Spleen (tissue), 11 donors: ENCODE data around the gene IFNA1. TPM values are rescaled to one million over a fixed set of nuclear protein-coding genes. Genes with fewer than 3 reads are reported as not detected.
A peak's percentile ranks its signal among the peaks of the same experiment; 100 is the strongest.
"Not testable (repeated sequence)": the region's sequence is repeated elsewhere in the genome, so short reads cannot be mapped to it uniquely, and the experiment has no call there.

Experiments used
- DNase-seq: peaks from one replicate; pipeline ENCODE4 v3.0.0-alpha.2; 2020
- H3K27ac ChIP-seq, 8 donors: fragments of 200-600 bp; sonication (generic) in 7 of 8; 1 replicate in 4 of 8; 2 replicates in 4 of 8; pipeline versions ENCODE4 v1.5.0 to v1.8.0; 2016 to 2021; ENCODE audit warnings: inconsistent platforms in 4 of 8, mild to moderate bottlenecking in 4 of 8, moderate library complexity in 1 of 8
- H3K27me3 ChIP-seq, 7 donors: fragments of 200-600 bp; sonication (generic) in 6 of 7; replicated peaks in 1 of 7; 1 replicate in 4 of 7; 2 replicates in 3 of 7; pipeline versions ENCODE4 v1.5.0 to v1.8.0; 2016 to 2021; ENCODE audit warnings: inconsistent platforms in 3 of 7, mild to moderate bottlenecking in 1 of 7
- H3K36me3 ChIP-seq, 6 donors: fragments of 200-600 bp; sonication (generic) in 5 of 6; 1 replicate in 4 of 6; 2 replicates in 2 of 6; pipeline versions ENCODE4 v1.5.0 to v1.8.0; 2016 to 2021; ENCODE audit warnings: inconsistent platforms in 2 of 6
- H3K4me1 ChIP-seq, 6 donors: fragments of 200-600 bp; sonication (generic) in 5 of 6; 1 replicate in 3 of 6; 2 replicates in 3 of 6; pipeline versions ENCODE4 v1.5.0 to v1.8.0; 2016 to 2021; ENCODE audit warnings: inconsistent platforms in 3 of 6
- H3K4me3 ChIP-seq, 8 donors: fragments of 200-600 bp; sonication (generic) in 7 of 8; 1 replicate in 4 of 8; 2 replicates in 4 of 8; pipeline versions ENCODE4 v1.5.0 to v1.8.0; 2016 to 2021; ENCODE audit warnings: inconsistent platforms in 4 of 8, mild to moderate bottlenecking in 4 of 8, moderate library complexity in 2 of 8
- H3K9me3 ChIP-seq, 8 donors: fragments of 200-600 bp; sonication (generic) in 7 of 8; 1 replicate in 4 of 8; 2 replicates in 4 of 8; pipeline versions ENCODE4 v1.5.0 to v1.8.0; 2016 to 2021; ENCODE audit warnings: inconsistent platforms in 4 of 8
- CTCF ChIP-seq, 11 experiments: fragments of 200-600 bp in 7 of 11; fragments of 450-650 bp in 4 of 11; sonication (generic) in 4 of 11; IDR thresholded peaks in 8 of 11; conservative IDR thresholded peaks in 3 of 11; 1 replicate in 7 of 11; 2 replicates in 4 of 11; pipeline versions ENCODE4 v1.4.0 to v1.8.0; 2016 to 2021; ENCODE audit warnings: antibody characterized with exemption in 11 of 11, inconsistent platforms in 4 of 11, mild to moderate bottlenecking in 1 of 11
- POLR2A ChIP-seq, 3 donors: fragments of 450-650 bp; IDR thresholded peaks; one replicate each; pipeline ENCODE4 v1.5.1; 2017; ENCODE audit warnings: antibody characterized with exemption in 3 of 3, mild to moderate bottlenecking in 1 of 3
- POLR2AphosphoS5 ChIP-seq, 3 donors: sonication (generic); formaldehyde crosslinking; IDR thresholded peaks; one replicate each; pipeline ENCODE4 v1.5.1; 2017; ENCODE audit warnings: antibody characterized with exemption in 3 of 3
- WGBS, 5 donors: extraction: QIAGEN DNeasy Blood & Tissue Kit in 3 of 5; methylation state at CpG; one replicate each; pipeline versions ENCODE4 v1.1.5 to v1.1.7; 2013 to 2018; 5-methylcytosine and 5-hydroxymethylcytosine counted together
- intact Hi-C: fragments of 100-400 bp; cut with DNase I; formaldehyde crosslinking; loops from one replicate; pipeline ENCODE4 v1.15.0; 2023; ENCODE audit warnings: low total_unique reads
- polyA plus RNA-seq, 3 donors: library from polyadenylated mRNA; stranded (reverse); fragments of 200-250 nt; gene quantifications; one replicate each; pipeline ENCODE4 v1.2.1, GENCODE V29; 2013
- total RNA-seq, 7 donors: library from RNA; depleted of rRNA in 3 of 7; stranded (reverse); fragments of >200 nt in 3 of 7; fragmentation: NEBNext Ultra II Directional in 4 of 7; extraction: Animal tissue kit (Norgen Biotek cat#: 25700) in 4 of 7; gene quantifications; one replicate each; pipeline versions ENCODE4 v1.1.0 to v1.2.1, GENCODE V29; 2016 to 2021
- donor health status: healthy with polysubstance abuse.
- donor health status: DM: no; HTN: no; CAD: no; lungs with moderate emphysema.
- donor health status: DM: no; HTN: no; CAD: no.
- donor health status: Bipolar disorder and iron deficiency.
- donor health status: healthy.
- donor health status: DM: no; HTN: no; CAD: no.
- donor health status: DM: yes; HTN: yes; CAD: no.

Gene IFNA1
- total and polyA plus RNA-seq, 10 donors = not detected

- peaks cover 0 to 48% (median 0%) of the 10 kb centered on the region in 7 donors for H3K27me3 ChIP-seq
- H3K9me3 ChIP-seq = no peaks in the 10 kb centered on the region
- H3K4me1 ChIP-seq = peaks cover 3 to 30% (median 13%) of the 10 kb centered on the region in 6 donors
- 15 to 38% (median 32%) methylated on average over 2 of the region's 2 CpGs for WGBS, 5 donors
- no peaks in the 10 kb centered on the region for H3K36me3 ChIP-seq
- no peak overlapping the region for H3K27ac ChIP-seq
- no peak overlapping the region for H3K4me3 ChIP-seq
- intact Hi-C loops = no loop called here
- DNase-seq = no peak
- TF ChIP-seq CTCF (IDR thresholded peaks at IDR 0.05 in 8 of 11, conservative IDR thresholded peaks at IDR 0.05 in 3 of 11) = no peak
- TF ChIP-seq POLR2AphosphoS5 (IDR thresholded peaks at IDR 0.05) = no peak
- TF ChIP-seq POLR2A (IDR thresholded peaks at IDR 0.05) = no peak
Measured at GRCh38 chr9:21432672-21433425, 7.4 kb upstream of the IFNA1 start.

GRCh38 chr9:21434202-21435014 is 5.8 kb upstream of the IFNA1 start:
- Histone ChIP-seq H3K27me3 (peaks cover 0 to 40% (median 0%) of the 10 kb centered on the region in 7 donors), H3K27ac (no peak overlapping the region), H3K9me3 (no peaks in the 10 kb centered on the region), H3K4me3 (no peak overlapping the region), H3K36me3 (no peaks in the 10 kb centered on the region), H3K4me1 (peaks cover 0 to 17% (median 9%) of the 10 kb centered on the region in 6 donors)
- no peak for TF ChIP-seq POLR2AphosphoS5 (IDR thresholded peaks at IDR 0.05)
- peak in 8 of 11 experiments; percentile 26 to 62 (median 50) for TF ChIP-seq CTCF (IDR thresholded peaks at IDR 0.05 in 8 of 11, conservative IDR thresholded peaks at IDR 0.05 in 3 of 11)
- DNase-seq = no peak
- intact Hi-C loops = no loop called here
- WGBS, 5 donors = 56 to 67% (median 62%) methylated on average over 9 of the region's 9 CpGs

- WGBS, 5 donors = 67 to 90% (median 79%) methylated on average over 7 of the region's 7 CpGs
- intact Hi-C loops, DNase-seq: not testable (repeated sequence)
Measured at GRCh38 chr9:21435015-21435383, 5.2 kb upstream of the IFNA1 start.

GRCh38 chr9:21443849-21444625 is 3.8 kb downstream of the IFNA1 start:
- H3K9me3 ChIP-seq = no peaks in the 10 kb centered on the region
- H3K27me3 ChIP-seq = peaks cover 0 to 10% (median 0%) of the 10 kb centered on the region in 7 donors
- H3K36me3 ChIP-seq = no peaks in the 10 kb centered on the region
- H3K4me3 ChIP-seq = no peak overlapping the region
- WGBS, 5 donors = 51 to 60% (median 53%) methylated on average over 4 of the region's 4 CpGs
- H3K4me1 ChIP-seq = peaks cover 3 to 16% (median 12%) of the 10 kb centered on the region in 6 donors
- TF ChIP-seq POLR2A (IDR thresholded peaks at IDR 0.05) = no peak
- TF ChIP-seq POLR2AphosphoS5 (IDR thresholded peaks at IDR 0.05) = peak in 1 of 3 donors; percentile 51
- DNase-seq = no peak
- intact Hi-C loops = no loop called here
- H3K27ac ChIP-seq = peak overlapping the region in 4 of 8 donors; percentile 22 to 44 (median 37)

More at GRCh38 chr9:21435015-21435383, 5.2 kb upstream of the IFNA1 start:
- H3K27me3 ChIP-seq = peaks cover 0 to 36% (median 0%) of the 10 kb centered on the region in 7 donors
- not testable (repeated sequence) for H3K9me3 ChIP-seq, H3K4me3 ChIP-seq, H3K27ac ChIP-seq, H3K36me3 ChIP-seq
- H3K4me1 ChIP-seq = peaks cover 0 to 12% (median 9%) of the 10 kb centered on the region in 6 donors

- DNase-seq, H3K36me3 ChIP-seq, H3K4me1 ChIP-seq, intact Hi-C loops, H3K4me3 ChIP-seq, H3K9me3 ChIP-seq, H3K27ac ChIP-seq: not testable (repeated sequence)
- 81 to 93% (median 85%) methylated on average over 5 of the region's 5 CpGs for WGBS, 5 donors
- H3K27me3 ChIP-seq = peaks cover 0 to 25% (median 0%) of the 10 kb centered on the region in 7 donors
Measured at GRCh38 chr9:21449312-21449711, 9.1 kb downstream of the IFNA1 start.
